Natural killer cell (primary cell): ENCODE results near the gene FAT1. TPM values are rescaled to one million over a fixed set of nuclear protein-coding genes. Genes with fewer than 3 reads are reported as not detected.

Experiments
- ATAC-seq, 3 donors: fragments of 150-1000 bp in 2 of 3; fragments of 200-7000 bp in 1 of 3; cut with Tn5 transposase; 1 replicate in 1 of 3; 2 replicates in 2 of 3; pipeline ENCODE4 v1.10.0; 2021; ENCODE audit warnings: mild to moderate bottlenecking in 2 of 3, moderate library complexity in 2 of 3
- DNase-seq, 2 donors: peaks; one replicate each; pipeline versions ENCODE4 v3.0.0 to v3.0.0-alpha.2; 2013 to 2021; ENCODE audit warnings: mixed read lengths in 1 of 2
- H3K27ac ChIP-seq: one replicate; pipeline ENCODE4 v1.5.1; 2013; ENCODE audit warnings: mild to moderate bottlenecking, low read length
- H3K27me3 ChIP-seq: one replicate; pipeline ENCODE4 v1.6.1; 2013; ENCODE audit warnings: low read length; ENCODE audit not compliant: control insufficient read depth, insufficient read depth
- H3K36me3 ChIP-seq: one replicate; pipeline ENCODE4 v1.6.1; 2013; ENCODE audit warnings: low read length; ENCODE audit not compliant: control insufficient read depth, insufficient read depth
- H3K4me1 ChIP-seq: one replicate; pipeline ENCODE4 v1.6.1; 2013; ENCODE audit warnings: low read length; ENCODE audit not compliant: control insufficient read depth, insufficient read depth
- H3K4me3 ChIP-seq: one replicate; pipeline ENCODE4 v1.5.1; 2013; ENCODE audit warnings: low read length
- H3K9me3 ChIP-seq: one replicate; pipeline ENCODE4 v1.6.1; 2013; ENCODE audit warnings: low read length; ENCODE audit not compliant: control insufficient read depth, insufficient read depth
- H3K27ac Mint-ChIP-seq, 2 donors: one replicate each; pipeline ENCODE4 v1.8.0; 2022; ENCODE audit warnings: mild to moderate bottlenecking in 2 of 2, mixed read lengths in 2 of 2, moderate library complexity in 1 of 2
- H3K27me3 Mint-ChIP-seq, 2 donors: one replicate each; pipeline ENCODE4 v1.8.0; 2022; ENCODE audit warnings: low read depth in 2 of 2, mixed read lengths in 2 of 2
- H3K36me3 Mint-ChIP-seq: one replicate; pipeline ENCODE4 v1.8.0; 2022; ENCODE audit warnings: mixed read lengths
- H3K4me1 Mint-ChIP-seq, 2 donors: one replicate each; pipeline ENCODE4 v1.8.0; 2022; ENCODE audit warnings: mixed read lengths in 2 of 2
- H3K4me3 Mint-ChIP-seq: one replicate; pipeline ENCODE4 v1.8.0; 2022; ENCODE audit warnings: mild to moderate bottlenecking, moderate library complexity, mixed read lengths
- H3K9me3 Mint-ChIP-seq, 2 donors: one replicate each; pipeline ENCODE4 v1.8.0; 2022; ENCODE audit warnings: mixed read lengths in 2 of 2
- CTCF ChIP-seq: fragments of 200-600 bp; IDR thresholded peaks from one replicate; pipeline ENCODE4 v1.8.0; 2022; ENCODE audit warnings: antibody characterized with exemption
- WGBS: methylation state at CpG from one replicate; pipeline ENCODE4 v1.1.7; 2013; ENCODE audit warnings: missing lambda C conversion rate; ENCODE audit not compliant: insufficient coverage; 5-methylcytosine and 5-hydroxymethylcytosine counted together
- intact Hi-C: fragments of 100-400 bp; cut with micrococcal nuclease; formaldehyde crosslinking; loops from one replicate; pipeline ENCODE4 v1.14.2; 2022
- total RNA-seq, 4 donors: library from RNA; stranded (reverse); fragments of 120-200 nt in 1 of 4; gene quantifications; one replicate each; pipeline versions ENCODE4 v1.2.3 to v1.2.4, GENCODE V29; 2013 to 2022

Gene FAT1
- total RNA-seq, 3 donors from 2014 or later (not counting 1 experiment from before 2014, with no cell fraction given), result not detected

GRCh38 chr4:186644311-186644638 is 79.4 kb downstream of the FAT1 start:
- no peaks in the 10 kb centered on the region for H3K27me3 ChIP-seq
- no peak overlapping the region for H3K4me3 Mint-ChIP-seq
- H3K9me3 Mint-ChIP-seq, result peaks cover 3 to 7% of the 10 kb centered on the region in 2 donors
- no peaks in the 10 kb centered on the region for H3K4me1 ChIP-seq
- no peaks in the 10 kb centered on the region for H3K36me3 ChIP-seq
- no peak for TF ChIP-seq CTCF
- peaks cover 0 to 2% of the 10 kb centered on the region in 2 donors for H3K27me3 Mint-ChIP-seq
- no peaks in the 10 kb centered on the region for H3K4me1 Mint-ChIP-seq
- no CpG with 5 or more reads among the region's 2 CpGs for WGBS
- H3K36me3 Mint-ChIP-seq, result no peaks in the 10 kb centered on the region
- no peak for ATAC-seq
- H3K27ac Mint-ChIP-seq, result no peak overlapping the region
- H3K4me3 ChIP-seq, result no peak overlapping the region
- intact Hi-C loops, result no loop called here
- no peaks in the 10 kb centered on the region for H3K9me3 ChIP-seq
- no peak overlapping the region for H3K27ac ChIP-seq
- no peak for DNase-seq

- no peak overlapping the region for H3K4me3 ChIP-seq
- intact Hi-C loops, result no loop called here
- Mint-ChIP-seq H3K4me3 (no peak overlapping the region), H3K4me1 (no peaks in the 10 kb centered on the region), H3K27ac (no peak overlapping the region), H3K27me3 (peaks cover 0 to 2% of the 10 kb centered on the region in 2 donors), H3K9me3 (peaks cover 3 to 7% of the 10 kb centered on the region in 2 donors), H3K36me3 (no peaks in the 10 kb centered on the region)
- no peak for ATAC-seq
- no peak for DNase-seq
- no peaks in the 10 kb centered on the region for H3K9me3 ChIP-seq
- H3K27me3 ChIP-seq, result no peaks in the 10 kb centered on the region
- no peak for TF ChIP-seq CTCF
- 85% methylated on average over 11 of the region's 14 CpGs for WGBS
- H3K4me1 ChIP-seq, result no peaks in the 10 kb centered on the region
- no peak overlapping the region for H3K27ac ChIP-seq
- H3K36me3 ChIP-seq, result no peaks in the 10 kb centered on the region
Observed at GRCh38 chr4:186643501-186644310, 80.0 kb downstream of the FAT1 start.

GRCh38 chr4:186642998-186643397 is 80.7 kb downstream of the FAT1 start:
- Histone ChIP-seq H3K27me3 (no peaks in the 10 kb centered on the region), H3K27ac (no peak overlapping the region), H3K36me3 (no peaks in the 10 kb centered on the region), H3K9me3 (no peaks in the 10 kb centered on the region), H3K4me1 (no peaks in the 10 kb centered on the region), H3K4me3 (no peak overlapping the region)
- no peak overlapping the region for H3K4me3 Mint-ChIP-seq
- no peak overlapping the region for H3K27ac Mint-ChIP-seq
- H3K9me3 Mint-ChIP-seq, result peaks cover 3 to 7% of the 10 kb centered on the region in 2 donors
- intact Hi-C loops, result no loop called here
- H3K4me1 Mint-ChIP-seq, result no peaks in the 10 kb centered on the region
- H3K36me3 Mint-ChIP-seq, result no peaks in the 10 kb centered on the region
- WGBS, result 78% methylated on average over 10 of the region's 11 CpGs
- TF ChIP-seq CTCF, result no peak
- peaks cover 0 to 2% of the 10 kb centered on the region in 2 donors for H3K27me3 Mint-ChIP-seq
- ATAC-seq (no peak), DNase-seq (no peak)

- Mint-ChIP-seq H3K4me3 (no peak overlapping the region), H3K4me1 (no peaks in the 10 kb centered on the region), H3K36me3 (no peaks in the 10 kb centered on the region), H3K27me3 (peaks cover 0 to 2% of the 10 kb centered on the region in 2 donors), H3K9me3 (peaks cover 3 to 7% of the 10 kb centered on the region in 2 donors), H3K27ac (no peak overlapping the region)
- no peak for TF ChIP-seq CTCF
- no peak overlapping the region for H3K27ac ChIP-seq
- DNase-seq, result no peak
- no peak for ATAC-seq
- WGBS, result 92% methylated on average over 15 of the region's 15 CpGs
- no peaks in the 10 kb centered on the region for H3K36me3 ChIP-seq
- intact Hi-C loops, result no loop called here
- H3K4me3 ChIP-seq, result no peak overlapping the region
- no peaks in the 10 kb centered on the region for H3K4me1 ChIP-seq
- H3K27me3 ChIP-seq, result no peaks in the 10 kb centered on the region
- H3K9me3 ChIP-seq, result no peaks in the 10 kb centered on the region
Observed at GRCh38 chr4:186642530-186642929, 81.1 kb downstream of the FAT1 start.
